Measurements from ENCODE around the gene RTL5. TPM values are rescaled to one million over a fixed set of nuclear protein-coding genes. Genes with fewer than 3 reads are reported as not detected.
"Not testable (repeated sequence)": the region's sequence is repeated elsewhere in the genome, so short reads cannot be mapped to it uniquely, and the experiment has no call there.

RTL5 gene
- 4.4 TPM for total RNA-seq

DNA sequence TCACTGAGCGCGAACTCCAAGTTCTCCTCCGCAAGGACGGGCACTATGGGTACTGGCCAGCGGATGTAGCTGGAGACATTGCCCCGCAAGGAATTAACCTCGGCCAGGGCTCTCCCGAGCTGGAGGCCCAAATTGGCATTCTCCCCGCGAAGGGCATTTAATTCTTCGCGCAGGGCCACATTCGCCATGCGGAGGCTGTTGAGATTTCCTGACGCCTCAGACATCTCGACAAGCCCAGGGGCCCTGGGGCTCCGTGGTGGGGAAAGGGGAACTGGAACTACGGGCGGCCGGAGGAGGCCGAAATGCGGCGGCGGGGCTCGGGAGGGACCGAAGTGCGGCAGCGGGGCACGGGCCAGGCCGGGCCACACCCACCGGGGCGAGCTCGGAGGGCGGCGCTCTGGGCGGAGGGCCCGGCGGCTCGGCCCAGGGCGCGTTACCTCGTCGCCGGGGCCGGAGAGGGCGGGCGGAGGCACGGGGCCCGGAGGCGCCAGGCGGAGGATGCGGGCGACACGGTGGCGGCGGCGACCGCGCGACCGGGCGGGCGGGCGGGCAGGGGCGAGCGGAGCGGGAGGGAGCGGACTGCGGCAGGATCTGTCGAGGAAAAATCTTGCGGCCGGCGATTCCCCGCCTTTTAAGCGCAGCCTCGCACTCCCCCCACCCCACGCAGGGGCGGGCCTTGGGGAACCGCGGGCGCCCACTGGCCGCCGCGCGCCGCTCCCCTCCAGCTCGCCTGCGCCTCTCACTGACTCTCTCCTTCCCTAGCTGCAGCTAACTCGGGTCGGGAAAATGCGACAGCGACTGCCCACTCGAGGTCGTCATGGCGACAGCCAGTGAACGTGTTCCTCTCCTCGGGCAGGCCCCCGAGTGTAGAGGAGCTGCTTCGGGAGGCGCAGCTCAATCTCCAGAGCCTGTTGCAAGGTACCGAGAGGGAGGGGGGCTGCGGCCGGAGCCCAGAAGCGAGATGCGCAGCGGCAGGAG lies at the start of gene RTL5:
Gene RTL5 (minus strand): TSS at position 599 of the 978 bp plus-strand sequence.
- Histone ChIP-seq H3K9me3 (no peaks in the 10 kb centered on the region), H3K27ac (peak within 1 kb of the TSS; percentile 57), H3K4me3 (peak within 1 kb of the TSS; percentile 49 to 50), H3K36me3 (no peaks in the 10 kb centered on the region), H3K27me3 (no peaks in the 10 kb centered on the region), H3K4me1 (no peaks in the 10 kb centered on the region)
- intact Hi-C loops (cut with DNase I), result no loop called here
- DNase-seq (ENCODE audit: extremely low spot score in 2 of 2), result peak in 1 of 2 donors; percentile 95
- TF ChIP-seq, protein P1, sequence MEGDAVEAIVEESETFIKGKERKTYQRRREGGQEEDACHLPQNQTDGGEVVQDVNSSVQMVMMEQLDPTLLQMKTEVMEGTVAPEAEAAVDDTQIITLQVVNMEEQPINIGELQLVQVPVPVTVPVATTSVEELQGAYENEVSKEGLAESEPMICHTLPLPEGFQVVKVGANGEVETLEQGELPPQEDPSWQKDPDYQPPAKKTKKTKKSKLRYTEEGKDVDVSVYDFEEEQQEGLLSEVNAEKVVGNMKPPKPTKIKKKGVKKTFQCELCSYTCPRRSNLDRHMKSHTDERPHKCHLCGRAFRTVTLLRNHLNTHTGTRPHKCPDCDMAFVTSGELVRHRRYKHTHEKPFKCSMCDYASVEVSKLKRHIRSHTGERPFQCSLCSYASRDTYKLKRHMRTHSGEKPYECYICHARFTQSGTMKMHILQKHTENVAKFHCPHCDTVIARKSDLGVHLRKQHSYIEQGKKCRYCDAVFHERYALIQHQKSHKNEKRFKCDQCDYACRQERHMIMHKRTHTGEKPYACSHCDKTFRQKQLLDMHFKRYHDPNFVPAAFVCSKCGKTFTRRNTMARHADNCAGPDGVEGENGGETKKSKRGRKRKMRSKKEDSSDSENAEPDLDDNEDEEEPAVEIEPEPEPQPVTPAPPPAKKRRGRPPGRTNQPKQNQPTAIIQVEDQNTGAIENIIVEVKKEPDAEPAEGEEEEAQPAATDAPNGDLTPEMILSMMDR (IDR thresholded peaks at IDR 0.05), result no peak
- TF ChIP-seq POLR2AphosphoS5 (IDR thresholded peaks at IDR 0.05; ENCODE audit: insufficient read depth in 1 of 2, low read depth in 1 of 2), result peak in 1 of 2 donors; percentile 72

DNA sequence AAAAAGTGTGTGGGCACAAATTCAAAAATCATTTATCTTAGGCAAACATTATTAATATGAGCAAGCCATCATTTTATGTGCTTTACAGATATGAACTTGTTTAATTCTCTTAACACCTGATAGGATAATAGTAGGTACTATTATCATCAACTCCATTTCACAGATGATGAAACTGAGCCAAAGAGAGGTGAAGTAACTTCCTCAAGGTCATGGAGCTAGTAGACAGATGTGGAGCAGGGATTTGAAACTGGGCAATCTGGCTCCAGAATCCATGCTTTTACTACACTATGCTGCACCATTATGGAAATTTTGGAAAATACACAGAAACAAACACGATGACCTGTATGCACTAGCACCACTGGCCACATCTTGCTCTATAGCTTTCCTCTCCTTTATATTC lies 48.8 kb upstream of the RTL5 start:
- Histone ChIP-seq H3K27ac (peak overlapping the region; percentile 42), H3K9me3 (no peaks in the 10 kb centered on the region), H3K27me3 (no peaks in the 10 kb centered on the region), H3K4me1 (peaks cover 21% of the 10 kb centered on the region), H3K4me3 (peak overlapping the region; percentile 59 to 64), H3K36me3 (no peaks in the 10 kb centered on the region)
- no peak for DNase-seq (ENCODE audit: extremely low spot score in 2 of 2)
- intact Hi-C loops (cut with DNase I), result no loop called here
- no peak for TF ChIP-seq POLR2A (IDR thresholded peaks at IDR 0.05)
- TF ChIP-seq, protein P1 (IDR thresholded peaks at IDR 0.05), result no peak
- TF ChIP-seq POLR2AphosphoS5 (IDR thresholded peaks at IDR 0.05; ENCODE audit: insufficient read depth in 1 of 2, low read depth in 1 of 2), result no peak

GRCh38 chrX:72176981-72177380 lies 45.3 kb upstream of the RTL5 start:
- no peak for TF ChIP-seq POLR2A (IDR thresholded peaks at IDR 0.05)
- H3K4me3 ChIP-seq, result no peak overlapping the region
- intact Hi-C loops (cut with DNase I), result no loop called here
- H3K4me1 ChIP-seq, result no peaks in the 10 kb centered on the region
- H3K36me3 ChIP-seq, result no peaks in the 10 kb centered on the region
- H3K9me3 ChIP-seq, result no peaks in the 10 kb centered on the region
- H3K27me3 ChIP-seq, result no peaks in the 10 kb centered on the region
- DNase-seq (ENCODE audit: extremely low spot score in 2 of 2), result no peak
- no peak overlapping the region for H3K27ac ChIP-seq

DNA sequence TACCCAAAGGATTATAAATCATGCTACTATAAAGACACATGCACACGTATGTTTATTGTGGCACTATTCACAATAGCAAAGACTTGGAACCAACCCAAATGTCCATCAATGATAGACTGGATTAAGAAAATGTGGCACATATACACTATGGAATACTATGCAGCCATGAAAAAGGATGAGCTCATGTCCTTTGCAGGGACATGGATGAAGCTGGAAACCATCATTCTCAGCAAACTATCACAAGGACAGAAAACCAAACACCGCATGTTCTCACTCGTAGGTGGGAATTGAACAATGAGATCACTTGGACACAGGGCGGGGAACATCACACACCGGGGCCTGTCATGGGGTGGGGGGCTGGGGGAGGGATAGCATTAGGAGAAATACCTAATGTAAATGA lies 44.6 kb upstream of the RTL5 start:
- H3K4me1 ChIP-seq; H3K9me3 ChIP-seq; H3K27ac ChIP-seq; DNase-seq (ENCODE audit: extremely low spot score in 2 of 2); H3K4me3 ChIP-seq; intact Hi-C loops (cut with DNase I); H3K36me3 ChIP-seq; H3K27me3 ChIP-seq: not testable (repeated sequence)

GRCh38 chrX:72169008-72169728 lies 37.5 kb upstream of the RTL5 start:
- intact Hi-C loops (cut with DNase I), result no loop called here
- no peaks in the 10 kb centered on the region for H3K36me3 ChIP-seq
- no peak overlapping the region for H3K27ac ChIP-seq
- no peaks in the 10 kb centered on the region for H3K4me1 ChIP-seq
- H3K4me3 ChIP-seq, result no peak overlapping the region
- no peaks in the 10 kb centered on the region for H3K27me3 ChIP-seq
- TF ChIP-seq POLR2AphosphoS5 (IDR thresholded peaks at IDR 0.05; ENCODE audit: insufficient read depth in 1 of 2, low read depth in 1 of 2) (no peak), POLR2A (IDR thresholded peaks at IDR 0.05) (no peak)
- TF ChIP-seq, protein P1 (IDR thresholded peaks at IDR 0.05), result no peak
- no peaks in the 10 kb centered on the region for H3K9me3 ChIP-seq
- no peak for DNase-seq (ENCODE audit: extremely low spot score in 2 of 2)

DNA sequence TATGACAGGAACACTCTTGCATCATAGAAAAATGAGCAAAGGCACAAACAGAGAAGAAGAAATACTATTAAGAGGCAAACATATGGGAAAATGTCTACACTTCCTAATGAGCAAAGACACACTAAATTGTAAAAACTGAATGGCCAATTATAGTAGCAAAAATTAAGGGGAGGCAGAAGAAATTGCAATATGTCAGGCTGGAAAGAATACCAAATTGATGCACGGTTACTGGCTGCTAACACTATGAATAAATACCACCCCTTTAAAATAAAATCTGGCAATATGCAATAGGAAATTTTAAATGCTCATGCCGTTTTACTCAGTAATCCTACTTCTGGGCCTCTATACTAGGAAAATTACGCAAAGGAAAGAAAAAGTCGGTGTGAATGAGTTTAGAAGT lies 33.8 kb upstream of the RTL5 start:
- no peak overlapping the region for H3K27ac ChIP-seq
- H3K36me3 ChIP-seq, result no peaks in the 10 kb centered on the region
- H3K4me3 ChIP-seq, result no peak overlapping the region
- intact Hi-C loops (cut with DNase I), result no loop called here
- no peak for DNase-seq (ENCODE audit: extremely low spot score in 2 of 2)
- H3K9me3 ChIP-seq, result no peaks in the 10 kb centered on the region
- H3K27me3 ChIP-seq, result no peaks in the 10 kb centered on the region
- H3K4me1 ChIP-seq, result no peaks in the 10 kb centered on the region
- TF ChIP-seq POLR2AphosphoS5 (IDR thresholded peaks at IDR 0.05; ENCODE audit: insufficient read depth in 1 of 2, low read depth in 1 of 2) (no peak), POLR2A (IDR thresholded peaks at IDR 0.05) (no peak)
- TF ChIP-seq, protein P1 (IDR thresholded peaks at IDR 0.05), result no peak
